ENCODE data around the gene CXXC1. TPM values are rescaled to one million over a fixed set of nuclear protein-coding genes. Genes with fewer than 3 reads are reported as not detected.

CXXC1 gene
- total RNA-seq, 1 donor from 2014 or later, result 134 TPM

GRCh38 chr18:50298443-50299284 is 11.2 kb upstream of the CXXC1 start:
- intact Hi-C loops (cut with micrococcal nuclease), result loop anchor here (1.0 to 2.0 kb wide), 4 partner anchors 9 to 22 kb away; partner anchors contain the start of genes CXXC1 and MBD1

GRCh38 chr18:50297621-50298442 is 10.3 kb upstream of the CXXC1 start:
- intact Hi-C loops (cut with micrococcal nuclease), result loop anchor here (1.0 to 2.0 kb wide), 4 partner anchors 9 to 23 kb away; partner anchors contain the start of genes CXXC1 and MBD1

GRCh38 chr18:50293039-50293438 is 5.5 kb upstream of the CXXC1 start:
- intact Hi-C loops (cut with micrococcal nuclease), result no loop called here

- intact Hi-C loops (cut with micrococcal nuclease), result loop anchor here (5.0 to 10.0 kb wide), 2 partner anchors 676 to 1752 kb away; partner anchors contain the start of genes CTIF and ELAC1
Measured at GRCh38 chr18:50289108-50289443, 1.6 kb upstream of the CXXC1 start.

GRCh38 chr18:50288348-50289107 is 1.0 kb upstream of the CXXC1 start:
- intact Hi-C loops (cut with micrococcal nuclease), result loop anchor here (1.0 to 10.0 kb wide), 3 partner anchors 8 to 1751 kb away; partner anchors contain the start of genes CTIF and ELAC1

GRCh38 chr18:50287028-50287440 is 458 bp downstream of the CXXC1 start:
- intact Hi-C loops (cut with micrococcal nuclease), result loop anchor here (1.0 to 10.0 kb wide), 14 partner anchors 11 to 1750 kb away; partner anchors contain the start of genes CFAP53, CTIF, DYM and ELAC1

- intact Hi-C loops (cut with micrococcal nuclease), result loop anchor here (1.0 to 10.0 kb wide), 14 partner anchors 12 to 1749 kb away; partner anchors contain the start of genes CFAP53, CTIF, DYM and ELAC1
Measured at GRCh38 chr18:50286391-50287027, 983 bp downstream of the CXXC1 start.

GRCh38 chr18:50285631-50286321 is 1.7 kb downstream of the CXXC1 start:
- intact Hi-C loops (cut with micrococcal nuclease), result loop anchor here (2.0 to 10.0 kb wide), 3 partner anchors 679 to 1748 kb away; partner anchors contain the start of genes CTIF, ELAC1 and SMAD7

GRCh38 chr18:50285071-50285470 is 2.4 kb downstream of the CXXC1 start:
- intact Hi-C loops (cut with micrococcal nuclease), result loop anchor here (5.0 to 10.0 kb wide), 2 partner anchors 680 to 1748 kb away; partner anchors contain the start of genes CTIF and ELAC1

GRCh38 chr18:50284255-50284885 is 3.1 kb downstream of the CXXC1 start:
- intact Hi-C loops (cut with micrococcal nuclease), result loop anchor here (10.0 kb wide), 1 partner anchor 680 kb away; the partner anchor contains the start of gene ELAC1

- intact Hi-C loops (cut with micrococcal nuclease), result loop anchor here (10.0 kb wide), 1 partner anchor 681 kb away; the partner anchor contains the start of gene ELAC1
Measured at GRCh38 chr18:50283469-50284209, 3.9 kb downstream of the CXXC1 start.

GRCh38 chr18:50282521-50283335 is 4.8 kb downstream of the CXXC1 start:
- intact Hi-C loops (cut with micrococcal nuclease), result loop anchor here (10.0 kb wide), 1 partner anchor 682 kb away; the partner anchor contains the start of gene ELAC1

GRCh38 chr18:50281972-50282520 is 5.4 kb downstream of the CXXC1 start:
- intact Hi-C loops (cut with micrococcal nuclease), result loop anchor here (1.0 to 10.0 kb wide), 10 partner anchors 16 to 915 kb away; partner anchors contain the start of genes CFAP53, ELAC1, ME2 and MEX3C

- intact Hi-C loops (cut with micrococcal nuclease), result loop anchor here (1.0 to 10.0 kb wide), 10 partner anchors 15 to 915 kb away; partner anchors contain the start of genes CFAP53, ELAC1, ME2 and MEX3C
Measured at GRCh38 chr18:50281295-50281971, 6.1 kb downstream of the CXXC1 start, which contains the start of gene MBD1. Gene MBD1, minus strand, starts transcription at chr18:50281523. Its CDS starts 1,531 bp downstream, at chr18:50279992.

- intact Hi-C loops (cut with micrococcal nuclease), result loop anchor here (1.0 to 10.0 kb wide), 11 partner anchors 8 to 916 kb away; partner anchors contain the start of genes CFAP53, ELAC1, ME2 and MEX3C
Measured at GRCh38 chr18:50280707-50281294, 6.7 kb downstream of the CXXC1 start.

All from T-helper 1 cell treated with Interleukin-12 subunit alpha and Interleukin-12 subunit beta and Interleukin-4 antibody, amounts not matched to agents 30 ng/mL and 1 ng/mL, for 36 hours (primary cell).